OCI-LY3 (cell line): ENCODE measurements around the gene FAM185A.

Experiments used
- CTCF ChIP-seq: fragments of 200-600, 300-600 bp; sonication (generic); IDR thresholded peaks from 2 replicates; pipeline ENCODE4 v1.5.1; 2014; ENCODE audit warnings: antibody characterized with exemption, low read length, low read depth
- EZH2phosphoT487 ChIP-seq: fragments of 200-600 bp; shearing (Covaris generic); IDR thresholded peaks from 2 replicates; pipeline ENCODE4 v1.6.1; 2018; ENCODE audit warnings: antibody characterized with exemption, mixed run types, low read depth

- TF ChIP-seq CTCF (no peak), EZH2phosphoT487 (no peak)
Observed at GRCh38 chr7:102817616-102818573, 69.1 kb downstream of the FAM185A start.
